GM21360 (cell line): ENCODE measurements around the gene PPARGC1A.

Source experiments
- ATAC-seq: cut with Tn5 transposase; IDR thresholded peaks from one replicate; pipeline ENCODE4 v1.9.1; 2021; ENCODE audit warnings: mild to moderate bottlenecking, moderate library complexity; ENCODE audit not compliant: unreplicated experiment

PPARGC1A gene

DNA sequence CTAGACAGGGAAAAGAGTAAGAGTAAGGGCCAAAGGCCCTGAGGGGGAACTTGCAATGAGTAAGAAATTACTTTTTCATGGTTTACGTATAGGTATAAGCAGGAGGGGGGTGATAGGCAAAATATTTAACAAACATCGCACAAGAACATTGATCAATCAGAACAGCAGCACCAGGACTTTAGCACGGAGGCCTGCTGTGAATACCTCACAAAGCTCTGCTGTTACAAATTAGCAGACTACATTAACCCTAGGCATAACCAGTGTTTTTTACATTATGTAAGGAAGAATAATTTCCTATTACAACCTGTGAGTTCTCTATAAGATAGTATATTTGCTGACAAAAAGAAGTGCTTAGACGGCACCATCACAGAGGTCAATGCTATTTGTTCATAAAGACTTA, 44.9 kb downstream of the PPARGC1A start:
- ATAC-seq, result no peak

DNA sequence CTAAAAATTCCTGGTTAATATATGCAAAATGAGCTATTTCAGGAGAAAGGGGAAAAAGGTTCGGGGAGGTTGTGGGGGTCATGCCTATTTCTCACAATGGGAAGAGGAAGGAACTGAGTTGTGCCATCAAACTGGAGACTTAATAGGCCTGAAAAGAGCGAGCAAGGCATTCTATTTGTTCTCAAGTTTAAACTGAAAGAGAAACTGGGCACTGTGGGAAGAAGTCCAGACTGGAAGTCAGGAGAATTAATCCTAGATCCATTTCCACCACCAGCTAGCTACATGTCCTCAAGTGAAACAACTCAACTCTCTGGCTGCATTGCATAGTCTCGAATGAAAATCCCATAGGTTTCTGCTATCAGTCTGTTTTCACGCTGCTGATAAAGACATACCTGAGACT, 50.6 kb downstream of the PPARGC1A start:
- no peak for ATAC-seq

DNA sequence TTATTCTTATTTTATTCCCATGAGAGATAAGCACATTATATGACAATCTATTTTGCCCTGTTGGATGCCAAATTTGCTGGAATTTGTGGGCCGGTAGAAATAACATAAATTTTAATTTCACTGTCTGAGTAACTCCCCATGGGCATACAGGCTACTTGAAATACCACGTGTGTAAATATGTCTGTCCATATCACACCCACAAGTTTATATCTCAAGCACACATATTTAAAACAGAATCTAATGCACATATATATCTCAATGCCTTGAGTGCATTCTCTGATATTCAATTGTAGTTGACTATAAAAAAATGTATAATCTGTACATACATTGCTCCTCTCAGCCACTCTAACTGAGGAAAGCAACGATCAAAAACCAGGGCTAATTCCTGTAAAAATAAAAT, 51.2 kb downstream of the PPARGC1A start:
- no peak for ATAC-seq

GRCh38 chr4:23838131-23838530, 51.7 kb downstream of the PPARGC1A start:
- no peak for ATAC-seq

DNA sequence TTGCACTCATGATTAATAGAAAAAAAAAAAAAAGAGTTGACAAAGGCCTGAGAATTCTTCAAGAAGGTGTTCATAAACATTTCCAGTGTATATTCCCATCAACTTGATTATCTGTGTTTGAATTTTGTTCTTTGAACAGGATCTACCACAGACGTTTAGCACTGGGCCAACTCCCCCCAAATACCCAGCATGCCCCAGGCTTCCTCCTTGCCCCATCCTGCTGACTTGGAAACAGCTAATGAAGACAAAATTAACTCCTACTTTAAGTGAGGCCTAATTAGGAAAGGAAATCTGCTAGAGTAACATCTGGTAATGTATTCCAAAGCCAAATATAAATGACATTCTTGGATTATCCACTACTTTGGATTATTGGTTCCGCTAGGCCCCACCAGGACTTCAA, 52.5 kb downstream of the PPARGC1A start:
- ATAC-seq, result no peak

GRCh38 chr4:23835774-23836478, 53.9 kb downstream of the PPARGC1A start:
- ATAC-seq, result no peak

DNA sequence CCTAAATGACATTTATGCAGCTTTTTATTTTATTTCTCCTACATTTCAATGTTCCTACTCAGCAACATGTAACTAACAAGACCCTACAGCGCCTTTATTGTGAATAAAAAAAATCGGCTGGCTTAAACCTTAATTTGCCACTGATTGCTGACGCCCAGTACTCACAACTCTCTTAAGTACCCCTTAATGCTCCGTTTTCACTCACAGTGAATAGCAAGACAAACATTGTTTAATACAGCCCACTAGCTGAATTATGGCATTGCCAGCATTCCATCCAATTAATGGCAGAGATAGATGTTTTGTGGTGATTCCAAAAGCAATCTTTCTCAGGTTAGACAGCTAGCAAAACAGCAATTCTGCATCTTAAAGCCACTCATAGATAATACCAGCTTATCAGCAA, 61.1 kb downstream of the PPARGC1A start:
- no peak for ATAC-seq

DNA sequence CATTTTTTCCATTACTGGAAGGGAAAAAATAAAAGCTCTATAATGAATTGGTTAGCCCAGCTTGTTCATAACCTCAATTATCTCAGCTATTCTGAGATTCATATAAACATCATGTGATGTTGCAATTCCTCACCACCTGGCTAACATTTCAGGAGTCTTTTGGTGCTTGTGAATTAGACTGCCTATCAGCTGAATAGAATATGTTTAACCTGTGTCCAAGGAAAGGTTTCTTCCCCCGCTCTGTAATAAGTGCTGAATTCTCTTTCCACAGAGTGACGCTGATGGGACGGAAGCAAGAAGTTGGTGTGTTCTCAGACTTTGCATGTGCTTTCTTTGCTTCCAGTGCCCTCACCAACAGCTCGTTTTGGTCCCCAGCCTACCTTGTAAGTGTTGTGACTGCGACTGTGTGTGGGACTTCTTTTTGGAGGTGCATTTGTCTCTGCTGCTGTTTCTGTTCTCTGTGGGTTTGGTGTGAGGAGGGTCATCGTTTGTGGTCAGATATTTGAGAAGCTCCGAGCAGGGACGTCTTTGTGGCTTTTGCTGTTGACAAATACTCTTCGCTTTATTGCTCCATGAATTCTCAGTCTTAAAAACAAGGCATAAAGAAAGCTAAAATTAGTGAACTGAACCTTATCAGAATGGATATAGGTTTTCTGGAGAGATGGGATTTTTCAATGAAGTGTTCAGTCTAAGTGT, 61.7 kb downstream of the PPARGC1A start:
- ATAC-seq, result no peak

DNA sequence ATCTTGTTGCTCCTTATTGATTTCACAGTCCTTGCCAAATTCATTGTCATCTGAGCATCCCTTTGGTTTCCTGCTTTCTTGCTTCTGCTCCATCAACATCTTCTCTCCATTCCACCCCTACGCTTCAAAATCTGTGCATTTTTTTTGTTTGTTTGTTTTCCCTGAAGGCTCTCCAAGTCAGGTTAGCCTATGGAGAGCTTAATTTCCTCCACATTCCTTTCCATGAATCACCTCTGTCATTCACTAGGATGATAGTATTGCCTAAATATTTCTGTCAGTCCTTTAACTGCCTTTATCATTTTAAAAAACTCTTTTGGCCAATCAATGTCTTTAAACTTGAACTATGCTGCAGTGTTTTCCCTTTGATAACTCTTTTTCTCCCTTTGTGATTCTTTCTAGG, 67.7 kb downstream of the PPARGC1A start:
- no peak for ATAC-seq

DNA sequence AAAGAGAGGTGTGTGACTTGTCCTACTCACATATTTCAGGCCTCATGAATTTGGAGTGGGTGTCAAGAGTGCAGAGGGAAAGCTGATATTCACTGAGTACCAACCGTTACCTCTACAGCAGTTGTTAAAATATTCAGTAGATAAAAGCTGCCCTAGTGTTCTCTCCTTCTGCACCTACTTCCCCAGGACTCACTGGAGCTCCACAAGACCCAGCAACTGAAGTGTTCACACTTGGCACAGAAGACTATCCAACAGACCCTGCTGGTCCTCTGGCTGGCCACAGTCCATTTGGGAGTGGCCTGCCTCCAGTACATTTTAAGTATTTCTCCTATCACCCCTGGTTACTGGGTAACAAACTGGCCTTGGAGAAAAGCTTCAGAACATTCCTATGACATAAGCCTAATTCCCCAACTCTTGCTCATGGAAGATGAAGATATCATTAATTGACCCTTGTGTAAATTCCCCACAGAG, 70.8 kb downstream of the PPARGC1A start:
- ATAC-seq, result no peak

DNA sequence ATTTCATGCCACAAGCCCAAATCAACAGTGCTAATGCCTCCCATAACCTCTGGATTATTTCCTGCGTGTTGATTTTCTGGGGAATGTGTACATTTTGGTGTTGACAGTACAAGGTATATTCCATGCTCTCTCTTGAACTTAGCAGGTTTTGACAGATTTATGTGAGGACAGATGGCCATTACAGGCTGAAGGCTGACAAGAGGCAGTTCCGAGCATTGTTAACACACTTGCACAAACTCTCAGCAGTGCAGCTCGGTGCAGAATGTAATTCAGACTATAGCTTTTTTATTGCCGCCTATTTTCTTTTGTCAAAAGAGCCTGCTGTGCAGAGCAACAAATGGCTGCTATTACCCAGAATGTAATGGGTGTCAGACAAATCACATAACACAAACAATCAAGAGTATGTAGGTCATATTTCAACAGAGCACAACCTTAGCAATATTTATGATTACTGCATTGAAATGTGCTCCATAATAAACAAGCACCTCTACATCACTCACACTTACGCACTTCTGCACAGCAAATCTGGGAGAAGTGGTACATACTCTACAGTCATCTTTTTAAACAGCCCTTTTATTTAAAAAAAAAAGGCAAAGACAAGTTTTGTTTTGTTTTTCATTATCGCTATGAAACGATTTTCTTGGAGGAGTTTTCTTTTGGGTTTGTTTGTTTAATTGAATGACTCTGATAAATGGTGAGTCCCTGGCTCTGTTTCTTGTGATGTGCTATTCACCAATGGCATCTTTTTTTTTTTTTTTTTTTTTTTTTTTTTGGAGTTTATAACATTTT, 71.6 kb downstream of the PPARGC1A start:
- no peak for ATAC-seq

GRCh38 chr4:23814996-23815660, 74.7 kb downstream of the PPARGC1A start:
- no peak for ATAC-seq

DNA sequence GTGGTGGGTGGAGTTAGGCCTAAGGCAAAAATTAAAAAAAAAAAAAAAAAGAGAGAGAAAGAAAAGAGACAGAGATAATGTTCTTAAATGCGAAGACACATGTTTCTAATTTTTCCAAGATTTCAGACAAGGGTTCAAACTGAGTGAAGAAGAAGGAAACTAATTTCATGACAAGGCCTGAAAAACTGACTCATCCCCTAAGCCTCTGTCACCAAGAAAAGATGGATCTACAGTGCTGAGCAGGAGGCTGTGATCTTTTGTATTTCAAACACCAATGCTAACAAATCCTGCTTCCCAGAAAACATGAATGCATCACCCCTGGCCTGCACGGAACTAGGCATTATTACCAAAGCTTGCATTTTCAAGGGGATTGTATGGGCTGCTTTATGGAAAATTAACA, 75.3 kb downstream of the PPARGC1A start:
- ATAC-seq, result no peak

GRCh38 chr4:23811161-23811560, 78.7 kb downstream of the PPARGC1A start:
- no peak for ATAC-seq

GRCh38 chr4:23805450-23805851, 84.4 kb downstream of the PPARGC1A start:
- ATAC-seq, result no peak

DNA sequence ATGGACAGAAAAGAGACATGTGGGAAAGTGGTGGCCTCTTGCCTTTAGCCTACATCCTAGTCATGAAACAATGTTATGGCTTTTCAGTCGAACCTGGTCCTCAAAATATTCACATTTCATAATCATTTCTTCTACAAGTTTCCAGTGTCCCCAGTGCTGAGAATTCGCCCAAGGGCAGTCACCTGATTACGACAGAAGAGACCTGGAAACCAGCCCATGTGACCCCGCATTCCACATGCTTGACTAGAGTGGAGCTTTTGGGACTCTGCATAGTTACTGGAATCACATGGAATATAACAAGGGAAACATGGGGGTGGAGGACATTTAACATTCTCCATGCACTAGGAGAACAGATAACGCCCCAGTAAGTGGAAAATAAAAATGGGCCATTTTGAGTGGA, 100.1 kb downstream of the PPARGC1A start:
- no peak for ATAC-seq

GRCh38 chr4:23788460-23788859, 101.4 kb downstream of the PPARGC1A start:
- ATAC-seq, result no peak

GRCh38 chr4:23788027-23788426, 101.8 kb downstream of the PPARGC1A start:
- ATAC-seq, result no peak

DNA sequence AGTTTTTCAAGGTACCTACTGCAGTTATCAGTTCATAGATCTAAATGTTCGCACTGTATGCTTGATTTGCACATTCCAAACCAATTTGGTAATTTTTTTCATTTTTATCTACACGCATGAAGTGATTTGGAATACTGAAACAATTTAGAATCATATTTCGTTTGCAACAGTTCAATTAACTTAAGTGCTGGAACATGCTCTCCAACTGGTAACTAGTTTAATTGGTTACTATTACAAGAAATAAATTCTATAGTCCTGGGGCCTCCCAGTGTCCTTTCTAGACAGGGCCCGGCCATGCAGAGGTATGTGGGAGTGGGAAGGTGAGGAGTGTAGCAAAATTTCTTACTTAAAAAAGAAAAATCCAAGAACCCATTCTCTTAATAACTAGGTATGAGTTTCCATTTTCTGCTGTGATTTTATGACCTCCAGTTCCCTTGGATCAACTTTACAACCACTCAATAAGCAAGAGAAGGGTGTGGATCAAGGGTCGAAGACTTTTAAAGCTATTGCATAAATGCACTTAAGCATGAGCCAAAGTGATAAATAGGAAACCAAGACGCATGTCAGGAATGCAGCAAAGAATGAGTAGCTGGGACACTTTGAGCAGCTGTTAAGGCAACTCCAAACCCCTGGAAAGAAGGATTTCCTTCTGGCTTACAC, 106.9 kb downstream of the PPARGC1A start:
- no peak for ATAC-seq

GRCh38 chr4:23779839-23780238, 110.0 kb downstream of the PPARGC1A start:
- ATAC-seq, result no peak

DNA sequence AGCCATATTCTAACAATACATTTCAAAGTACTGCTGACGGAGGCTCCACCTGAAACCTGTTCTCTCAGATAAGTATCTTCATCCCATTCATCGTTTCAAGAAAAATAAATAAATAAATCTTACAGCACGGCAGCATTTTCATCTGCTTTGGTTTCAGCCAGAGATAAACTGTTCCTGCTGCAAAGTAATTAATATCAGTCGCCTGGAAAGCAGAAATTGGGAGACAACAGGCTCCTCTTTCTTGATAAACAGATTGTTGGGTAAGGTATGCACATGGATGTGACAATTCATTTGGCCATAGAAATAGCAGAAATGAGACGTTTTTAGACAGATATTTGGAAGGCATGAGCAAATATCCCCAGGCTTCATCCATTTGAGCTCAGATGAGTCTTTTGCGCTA, 110.4 kb downstream of the PPARGC1A start:
- no peak for ATAC-seq
